HG03280 (cell line): Measurements from ENCODE around the gene RRAD.
"Not testable (repeated sequence)": the region's sequence is repeated elsewhere in the genome, so short reads cannot be mapped to it uniquely, and the experiment has no call there.

Experiments
- ATAC-seq: cut with Tn5 transposase; IDR thresholded peaks from one replicate; pipeline ENCODE4 v1.9.1; 2021; ENCODE audit warnings: mild to moderate bottlenecking, moderate library complexity; ENCODE audit not compliant: unreplicated experiment

RRAD gene

GRCh38 chr16:66902648-66903543 lies 22.4 kb downstream of the RRAD start:
- no peak for ATAC-seq

GRCh38 chr16:66901626-66902025 lies 23.7 kb downstream of the RRAD start:
- ATAC-seq = no peak

GRCh38 chr16:66900721-66901441 lies 24.5 kb downstream of the RRAD start:
- ATAC-seq = no peak

GRCh38 chr16:66899945-66900710 lies 25.2 kb downstream of the RRAD start:
- no peak for ATAC-seq

- no peak for ATAC-seq
Observed at GRCh38 chr16:66899310-66899944, 25.9 kb downstream of the RRAD start.

GRCh38 chr16:66898933-66899309 lies 26.4 kb downstream of the RRAD start:
- no peak for ATAC-seq

- ATAC-seq = no peak
Observed at GRCh38 chr16:66898207-66898606, 27.1 kb downstream of the RRAD start.

- not testable (repeated sequence) for ATAC-seq
Observed at GRCh38 chr16:66896682-66897081, 28.7 kb downstream of the RRAD start.

GRCh38 chr16:66895999-66896398 lies 29.3 kb downstream of the RRAD start:
- no peak for ATAC-seq

- ATAC-seq = no peak
Observed at GRCh38 chr16:66895689-66895979, 29.7 kb downstream of the RRAD start.

- ATAC-seq = peak; percentile 70
Observed at GRCh38 chr16:66894948-66895688, 30.2 kb downstream of the RRAD start.

GRCh38 chr16:66894055-66894454 lies 31.3 kb downstream of the RRAD start:
- no peak for ATAC-seq

- no peak for ATAC-seq
Observed at GRCh38 chr16:66891797-66892196, 33.5 kb downstream of the RRAD start.

GRCh38 chr16:66891360-66891759 lies 34.0 kb downstream of the RRAD start:
- no peak for ATAC-seq

- ATAC-seq = no peak
Observed at GRCh38 chr16:66890799-66891198, 34.5 kb downstream of the RRAD start.

GRCh38 chr16:66889622-66890021 lies 35.7 kb downstream of the RRAD start:
- ATAC-seq = no peak

- no peak for ATAC-seq
Observed at GRCh38 chr16:66888647-66889615, 36.4 kb downstream of the RRAD start.

GRCh38 chr16:66886914-66887313 lies 38.4 kb downstream of the RRAD start:
- ATAC-seq = no peak

- ATAC-seq = no peak
Observed at GRCh38 chr16:66886321-66886720, 39.0 kb downstream of the RRAD start.
